ENCODE measurements around the gene ADAM8. TPM values are rescaled to one million over a fixed set of nuclear protein-coding genes. Genes with fewer than 3 reads are reported as not detected.

ADAM8 gene
- polyA plus RNA-seq, 3 donors from 2014 or later, result 143 to 294 (median 153) TPM

DNA sequence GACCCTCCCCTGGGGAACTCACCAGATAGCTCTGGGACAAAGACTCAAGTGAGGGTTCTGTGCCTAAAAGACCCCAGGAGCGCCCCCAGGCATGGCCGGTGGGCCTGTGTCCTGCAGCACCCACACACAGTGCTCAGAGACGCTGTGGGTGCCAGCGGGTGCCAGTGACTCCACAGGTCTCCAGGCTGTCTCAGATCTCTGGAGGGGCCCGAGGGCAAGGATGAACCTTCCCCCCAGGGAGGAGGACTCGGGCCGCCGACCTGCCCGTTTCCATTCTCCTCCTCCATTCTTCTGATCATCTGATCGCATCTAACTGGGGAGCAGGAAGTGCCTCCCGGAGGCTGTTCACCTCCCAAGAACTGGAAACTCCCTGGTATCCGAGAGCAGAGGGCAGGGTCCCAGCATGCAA, 980 bp downstream of the ADAM8 start:
- Mint-ChIP-seq H3K27me3 (ENCODE audit: low read depth in 3 of 3) (peaks cover 18 to 34% (median 19%) of the 10 kb centered on the region in 3 donors), H3K4me1 (peaks cover 29 to 42% of the 10 kb centered on the region in 2 donors), H3K9me3 (no peaks in the 10 kb centered on the region), H3K36me3 (no peaks in the 10 kb centered on the region), H3K4me3 (peak overlapping the region; percentile 92 to 94 (median 93)), H3K27ac (peak overlapping the region; percentile 92 to 100 (median 96))
- peak; percentile 52 to 64 (median 63) for DNase-seq

DNA sequence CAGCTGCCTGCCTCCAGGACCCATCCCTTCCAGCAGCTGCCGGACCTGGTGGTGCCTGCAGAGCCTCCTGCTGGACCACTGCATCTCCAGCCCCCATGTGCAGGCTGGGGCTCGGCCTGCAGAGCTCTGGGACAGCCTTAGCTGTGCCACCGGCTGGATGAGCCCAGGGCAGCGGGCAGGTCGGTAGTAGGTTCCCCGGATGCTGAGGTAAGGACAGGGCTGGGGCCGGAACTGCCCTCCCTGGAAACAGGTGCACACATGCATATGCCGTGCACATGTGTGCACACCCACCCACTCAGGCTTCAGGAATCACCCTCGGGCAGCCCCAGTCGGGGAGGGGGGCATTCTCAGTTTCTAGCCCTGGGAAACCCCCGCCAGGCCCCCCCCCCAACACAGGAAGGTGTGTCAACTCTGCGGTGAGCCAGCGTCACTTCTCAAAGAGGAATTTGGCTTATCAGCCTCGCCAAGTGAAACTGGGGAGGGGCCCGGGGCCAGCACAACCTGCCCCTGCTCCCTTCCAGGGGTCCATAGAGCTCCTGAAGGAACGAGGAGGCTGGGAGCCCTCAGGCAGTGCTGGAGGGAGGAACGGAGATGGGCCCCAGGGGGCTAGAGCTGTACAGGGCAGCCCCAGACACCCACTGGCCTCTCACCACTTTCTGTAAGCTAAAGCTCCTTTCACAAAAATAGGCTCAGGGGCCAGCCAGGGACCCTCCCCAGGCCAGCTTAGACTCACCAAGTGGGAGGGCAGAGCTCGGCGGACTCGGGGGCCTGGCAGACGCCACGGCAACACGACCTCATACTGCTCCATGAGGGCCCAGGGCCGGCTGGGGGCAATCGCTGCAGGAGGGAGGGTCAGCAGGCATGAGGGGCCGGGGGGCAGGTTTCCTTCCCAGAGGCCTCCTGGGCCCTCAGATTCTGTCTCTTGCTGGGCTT, 1.7 kb downstream of the ADAM8 start:
- Mint-ChIP-seq H3K36me3 (no peaks in the 10 kb centered on the region), H3K4me3 (peak overlapping the region; percentile 92 to 94 (median 93)), H3K4me1 (peaks cover 26 to 38% of the 10 kb centered on the region in 2 donors), H3K27me3 (ENCODE audit: low read depth in 3 of 3) (peaks cover 18 to 34% (median 19%) of the 10 kb centered on the region in 3 donors), H3K27ac (peak overlapping the region; percentile 92 to 100 (median 96)), H3K9me3 (no peaks in the 10 kb centered on the region)
- DNase-seq, result peak; percentile 79 to 81 (median 81)

DNA sequence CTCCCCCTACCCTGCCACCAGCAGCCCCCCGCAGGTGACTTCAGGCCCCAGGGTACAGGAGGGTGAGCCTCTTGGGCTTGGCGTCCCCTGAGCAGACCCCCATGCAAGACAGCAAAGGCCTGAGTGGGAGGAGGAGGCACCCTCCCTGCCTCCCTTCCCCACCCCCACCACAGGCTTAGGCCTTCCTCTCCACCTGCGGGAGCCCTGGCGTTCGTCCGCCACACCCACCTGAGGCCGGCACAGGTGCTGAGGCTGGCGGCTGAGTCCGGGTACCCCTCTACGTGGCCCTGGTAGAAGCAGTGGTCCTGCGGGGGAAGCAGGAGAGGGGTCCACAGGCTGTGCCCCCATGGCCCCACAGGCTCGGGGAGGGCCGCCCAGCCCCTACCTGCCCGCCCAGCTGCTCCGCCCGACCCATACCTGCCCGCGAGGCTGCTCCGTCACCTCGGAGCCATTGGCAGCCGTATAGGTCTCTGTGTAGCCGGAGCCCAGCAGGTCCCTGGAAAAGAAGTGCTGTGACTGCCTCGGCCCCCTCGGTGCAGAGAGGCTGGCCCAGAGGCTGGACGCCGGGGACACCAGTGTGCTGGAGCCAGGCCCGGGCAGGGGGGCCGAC, 3.0 kb downstream of the ADAM8 start:
- Mint-ChIP-seq H3K27me3 (ENCODE audit: low read depth in 3 of 3) (peaks cover 12 to 26% (median 15%) of the 10 kb centered on the region in 3 donors), H3K4me1 (peaks cover 12 to 24% of the 10 kb centered on the region in 2 donors), H3K27ac (no peak overlapping the region), H3K4me3 (peak overlapping the region in 2 of 5 donors; percentile 21 to 57), H3K36me3 (no peaks in the 10 kb centered on the region), H3K9me3 (no peaks in the 10 kb centered on the region)
- no peak for DNase-seq

DNA sequence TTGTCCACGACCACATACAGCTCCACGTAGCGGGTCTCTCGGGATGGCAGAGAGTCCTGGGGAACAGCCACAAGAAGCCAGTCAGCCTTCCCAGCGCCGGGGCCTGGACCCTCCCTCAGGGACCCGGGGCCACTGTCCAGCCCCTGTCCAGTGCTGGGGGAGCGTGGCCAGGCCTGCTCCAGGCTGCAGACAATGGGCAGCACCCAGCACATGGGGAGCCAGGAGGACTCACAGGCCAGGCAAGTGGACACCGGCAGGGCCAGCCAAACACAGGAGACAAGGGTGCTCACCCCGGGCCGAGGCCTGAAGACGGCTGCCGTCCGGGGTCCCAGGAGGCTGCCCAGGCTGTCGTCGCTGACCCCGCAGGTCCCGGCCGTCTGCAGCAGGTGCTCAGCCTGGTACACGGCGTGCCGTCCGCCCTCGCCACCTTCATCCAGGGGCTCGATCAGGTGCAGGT, 3.7 kb downstream of the ADAM8 start:
- peaks cover 9 to 19% (median 9%) of the 10 kb centered on the region in 3 donors for H3K27me3 Mint-ChIP-seq (ENCODE audit: low read depth in 3 of 3)
- no peak for DNase-seq
- no peaks in the 10 kb centered on the region for H3K36me3 Mint-ChIP-seq
- H3K9me3 Mint-ChIP-seq, result no peaks in the 10 kb centered on the region
- no peak overlapping the region for H3K4me3 Mint-ChIP-seq
- no peak overlapping the region for H3K27ac Mint-ChIP-seq
- peaks cover 6 to 17% of the 10 kb centered on the region in 2 donors for H3K4me1 Mint-ChIP-seq

- Mint-ChIP-seq H3K27ac (peak overlapping the region in 1 of 6 donors; percentile 51), H3K4me3 (no peak overlapping the region), H3K9me3 (no peaks in the 10 kb centered on the region), H3K27me3 (ENCODE audit: low read depth in 3 of 3) (peaks cover 6 to 14% (median 9%) of the 10 kb centered on the region in 3 donors), H3K4me1 (peaks cover under 1 to 12% of the 10 kb centered on the region in 2 donors), H3K36me3 (no peaks in the 10 kb centered on the region)
- no peak for DNase-seq
These were observed 4.2 kb downstream of the ADAM8 start for GRCh38 chr10:133272301-133272963.

DNA sequence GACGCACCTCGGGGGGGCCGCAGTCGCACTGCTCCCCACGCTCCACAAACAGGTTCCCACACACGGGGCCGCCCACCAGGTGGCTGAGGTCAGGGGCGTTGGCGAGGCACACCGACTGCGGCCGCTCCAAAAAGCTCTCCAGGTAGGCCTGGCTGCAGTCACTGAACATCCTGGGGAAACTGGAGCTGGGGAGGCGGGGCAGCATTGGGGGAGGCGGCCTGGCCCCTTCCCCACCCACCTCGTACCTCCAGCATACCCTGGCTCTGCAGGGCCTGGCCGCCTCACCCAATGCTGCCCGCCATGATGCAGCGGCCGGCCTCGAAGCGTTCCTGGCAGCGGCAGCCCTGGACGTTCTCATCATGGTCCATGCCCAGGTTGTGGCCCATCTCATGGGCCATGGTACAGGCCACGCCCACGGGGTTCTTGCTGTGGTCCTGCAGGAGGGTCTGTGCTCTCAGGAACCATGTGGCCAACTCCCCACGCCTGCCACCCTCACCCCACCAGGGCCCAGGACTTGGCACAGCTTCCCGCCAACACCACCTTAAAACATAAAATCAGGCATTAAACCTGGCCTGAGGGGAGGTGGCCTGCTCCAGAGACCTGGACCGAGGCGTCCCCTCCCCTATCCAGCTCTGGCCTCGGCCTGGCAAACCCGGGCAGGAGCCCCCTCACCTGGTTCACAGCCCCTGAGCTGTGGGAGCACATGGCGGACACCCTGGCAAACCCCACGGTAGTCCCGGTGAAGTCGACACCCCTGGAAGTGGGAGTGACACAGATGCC, 5.0 kb downstream of the ADAM8 start:
- peak overlapping the region in 1 of 6 donors; percentile 24 for H3K27ac Mint-ChIP-seq
- DNase-seq, result no peak
- H3K27me3 Mint-ChIP-seq (ENCODE audit: low read depth in 3 of 3), result peaks cover 6 to 12% (median 9%) of the 10 kb centered on the region in 3 donors
- H3K4me3 Mint-ChIP-seq, result no peak overlapping the region
- H3K36me3 Mint-ChIP-seq, result no peaks in the 10 kb centered on the region
- H3K4me1 Mint-ChIP-seq, result peaks cover 0 to 11% of the 10 kb centered on the region in 2 donors
- no peaks in the 10 kb centered on the region for H3K9me3 Mint-ChIP-seq

- DNase-seq, result no peak
- Mint-ChIP-seq H3K4me3 (no peak overlapping the region), H3K9me3 (no peaks in the 10 kb centered on the region), H3K4me1 (peaks cover 3 to 10% of the 10 kb centered on the region in 2 donors), H3K36me3 (peaks cover 0 to 2% (median 0%) of the 10 kb centered on the region in 3 donors), H3K27ac (no peak overlapping the region), H3K27me3 (ENCODE audit: low read depth in 3 of 3) (peaks cover 3 to 8% (median 7%) of the 10 kb centered on the region in 3 donors)
These were observed 5.8 kb downstream of the ADAM8 start for GRCh38 chr10:133270773-133271297.

DNA sequence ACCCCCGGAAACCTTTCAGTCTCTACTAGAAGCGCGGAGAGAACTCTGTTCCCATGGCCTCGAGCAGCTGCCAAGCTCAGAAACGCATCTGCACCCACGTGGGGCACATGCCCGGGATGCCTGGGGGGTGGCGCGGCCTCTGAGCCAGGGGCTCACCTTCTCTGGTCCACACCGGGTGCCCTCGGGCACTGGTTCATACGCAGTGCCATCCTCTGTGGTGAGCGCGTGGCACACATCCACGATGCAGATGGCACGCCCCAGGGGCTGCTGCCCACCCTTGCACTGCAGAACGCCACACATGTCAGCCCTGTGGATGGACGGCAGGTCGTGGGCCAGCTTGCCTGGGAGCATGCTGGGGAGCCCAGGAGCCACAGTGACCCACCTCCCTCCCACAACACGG, 6.5 kb downstream of the ADAM8 start:
- peak overlapping the region in 1 of 6 donors; percentile 24 for H3K27ac Mint-ChIP-seq
- DNase-seq, result no peak
- peaks cover 9 to 13% of the 10 kb centered on the region in 2 donors for H3K4me1 Mint-ChIP-seq
- peaks cover 0 to 6% (median 6%) of the 10 kb centered on the region in 3 donors for H3K36me3 Mint-ChIP-seq
- no peak overlapping the region for H3K4me3 Mint-ChIP-seq
- H3K27me3 Mint-ChIP-seq (ENCODE audit: low read depth in 3 of 3), result peaks cover 0 to 5% (median 3%) of the 10 kb centered on the region in 3 donors
- no peaks in the 10 kb centered on the region for H3K9me3 Mint-ChIP-seq

- Mint-ChIP-seq H3K27me3 (ENCODE audit: low read depth in 3 of 3) (peaks cover 0 to 2% (median 2%) of the 10 kb centered on the region in 3 donors), H3K4me3 (no peak overlapping the region)
These were observed 7.3 kb downstream of the ADAM8 start for GRCh38 chr10:133269367-133269766.

GRCh38 chr10:133268532-133268931, 8.1 kb downstream of the ADAM8 start:
- Mint-ChIP-seq H3K27ac (no peak overlapping the region), H3K27me3 (ENCODE audit: low read depth in 3 of 3) (peaks cover 0 to 3% (median 2%) of the 10 kb centered on the region in 3 donors), H3K4me1 (peaks cover 22 to 23% of the 10 kb centered on the region in 2 donors), H3K4me3 (no peak overlapping the region), H3K9me3 (no peaks in the 10 kb centered on the region), H3K36me3 (peaks cover 0 to 6% (median 6%) of the 10 kb centered on the region in 3 donors)
- DNase-seq, result no peak

More at GRCh38 chr10:133269367-133269766, 7.3 kb downstream of the ADAM8 start:
- Mint-ChIP-seq H3K4me1 (peaks cover 14 to 16% of the 10 kb centered on the region in 2 donors), H3K9me3 (no peaks in the 10 kb centered on the region), H3K27ac (no peak overlapping the region), H3K36me3 (peaks cover 0 to 6% (median 6%) of the 10 kb centered on the region in 3 donors)
- no peak for DNase-seq

DNA sequence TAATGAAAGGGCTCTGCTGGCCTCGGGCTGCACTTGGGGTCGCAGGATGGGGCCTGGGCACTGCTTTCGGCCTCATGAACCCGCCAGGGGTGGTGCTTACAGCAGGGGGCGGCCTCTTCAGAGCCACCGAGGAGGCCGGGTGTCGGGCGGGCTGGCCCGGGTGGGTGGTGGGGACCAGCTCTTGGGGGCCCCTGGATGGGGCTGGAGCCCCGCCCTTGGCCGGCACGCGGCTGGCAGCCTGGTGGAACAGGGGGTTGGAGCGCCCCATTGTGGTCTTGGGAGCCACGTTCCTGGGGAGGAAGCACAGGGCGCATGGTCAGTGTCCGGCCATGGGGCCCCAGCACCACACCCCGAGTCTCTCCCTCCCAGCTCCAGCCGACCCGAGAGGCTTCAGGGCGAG, 8.8 kb downstream of the ADAM8 start:
- Mint-ChIP-seq H3K9me3 (no peaks in the 10 kb centered on the region), H3K27ac (no peak overlapping the region), H3K4me1 (peaks cover 27 to 30% of the 10 kb centered on the region in 2 donors), H3K27me3 (ENCODE audit: low read depth in 3 of 3) (peaks cover 0 to 3% (median 2%) of the 10 kb centered on the region in 3 donors), H3K36me3 (peaks cover 0 to 6% (median 6%) of the 10 kb centered on the region in 3 donors), H3K4me3 (no peak overlapping the region)
- DNase-seq, result no peak

DNA sequence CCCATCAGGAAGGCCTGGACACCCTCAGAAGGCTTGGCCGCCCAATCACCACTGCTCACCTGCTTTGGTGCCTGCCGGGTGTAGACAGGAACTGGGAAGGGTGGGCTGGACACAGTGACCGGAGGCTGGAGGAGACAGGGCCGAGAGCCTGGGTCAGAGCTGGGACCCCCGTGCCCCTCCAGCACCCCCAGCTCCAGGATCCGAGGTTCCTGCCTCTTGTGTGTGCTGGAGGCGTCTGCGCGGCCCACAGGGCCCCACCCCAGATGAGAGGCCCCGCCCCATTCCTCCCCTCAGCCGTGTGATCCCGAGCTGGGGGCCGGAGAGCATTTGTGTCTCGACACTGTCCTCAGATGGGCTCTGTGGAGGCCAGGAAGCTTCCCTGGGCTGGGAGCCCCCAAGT, 9.4 kb downstream of the ADAM8 start:
- no peaks in the 10 kb centered on the region for H3K9me3 Mint-ChIP-seq
- H3K36me3 Mint-ChIP-seq, result peaks cover 0 to 6% (median 6%) of the 10 kb centered on the region in 3 donors
- peaks cover 32 to 36% of the 10 kb centered on the region in 2 donors for H3K4me1 Mint-ChIP-seq
- no peak for DNase-seq
- no peak overlapping the region for H3K4me3 Mint-ChIP-seq
- H3K27ac Mint-ChIP-seq, result no peak overlapping the region
- peaks cover 0 to 3% (median 2%) of the 10 kb centered on the region in 3 donors for H3K27me3 Mint-ChIP-seq (ENCODE audit: low read depth in 3 of 3)
